HT-29 (cell line): ENCODE data around the gene LAMA5. TPM values are rescaled to one million over a fixed set of nuclear protein-coding genes. Genes with fewer than 3 reads are reported as not detected.
A peak's percentile ranks its signal among the peaks of the same experiment; 100 is the strongest.

ENCODE experiments used
- DNase-seq: peaks from one replicate; pipeline ENCODE4 v3.0.0-alpha.2; 2015; ENCODE audit warnings: low spot score
- total RNA-seq: library from RNA; depleted of rRNA; stranded (reverse); fragments of >200 nt; shearing (Covaris generic); gene quantifications from 2 replicates; pipeline ENCODE4 v1.2.3, GENCODE V29; 2014

Gene LAMA5
- total RNA-seq, 1 experiment from 2014 or later, result 336 TPM

GRCh38 chr20:62305149-62305764 lies 61.9 kb downstream of the LAMA5 start:
- DNase-seq, result peak; percentile 87

- DNase-seq, result peak; percentile 57
These were observed 62.6 kb downstream of the LAMA5 start for GRCh38 chr20:62304331-62305148.

GRCh38 chr20:62303340-62304226 lies 63.5 kb downstream of the LAMA5 start:
- DNase-seq, result peak; percentile 66

GRCh38 chr20:62303062-62303339 lies 64.1 kb downstream of the LAMA5 start:
- no peak for DNase-seq

- peak; percentile 100 for DNase-seq
These were observed 64.6 kb downstream of the LAMA5 start, which contains the start of gene ADRM1 for GRCh38 chr20:62302341-62303061. Gene ADRM1, plus strand, starts transcription at chr20:62302997. Its CDS starts 572 bp downstream, at chr20:62303569.

GRCh38 chr20:62301773-62302340 lies 65.3 kb downstream of the LAMA5 start:
- peak; percentile 99 for DNase-seq

- no peak for DNase-seq
These were observed 65.9 kb downstream of the LAMA5 start for GRCh38 chr20:62301111-62301668.

- no peak for DNase-seq
These were observed 66.8 kb downstream of the LAMA5 start for GRCh38 chr20:62300319-62300718.

- DNase-seq, result no peak
These were observed 67.4 kb downstream of the LAMA5 start for GRCh38 chr20:62299666-62300236.

- no peak for DNase-seq
These were observed 68.4 kb downstream of the LAMA5 start for GRCh38 chr20:62298577-62299249.

- no peak for DNase-seq
These were observed 69.5 kb downstream of the LAMA5 start for GRCh38 chr20:62297449-62298227.

- DNase-seq, result no peak
These were observed 70.2 kb downstream of the LAMA5 start for GRCh38 chr20:62296724-62297448.

- DNase-seq, result no peak
These were observed 72.6 kb downstream of the LAMA5 start for GRCh38 chr20:62294516-62294915.

GRCh38 chr20:62293946-62294345 lies 73.2 kb downstream of the LAMA5 start:
- DNase-seq, result no peak

GRCh38 chr20:62293111-62293784 lies 73.9 kb downstream of the LAMA5 start:
- no peak for DNase-seq

- DNase-seq, result no peak
These were observed 75.0 kb downstream of the LAMA5 start for GRCh38 chr20:62292108-62292507.

- no peak for DNase-seq
These were observed 75.7 kb downstream of the LAMA5 start for GRCh38 chr20:62291251-62292066.
